GM23338 (cell line): ENCODE measurements around the gene BMP8A. TPM values are rescaled to one million over a fixed set of nuclear protein-coding genes. Genes with fewer than 3 reads are reported as not detected.

Source experiments
- ATAC-seq: fragments of 200-7000 bp; cut with Tn5 transposase; 3 replicates; pipeline ENCODE4 v1.9.1; 2020
- DNase-seq: peaks from one replicate; pipeline ENCODE4 v3.0.0-alpha.2; 2015; ENCODE audit warnings: low spot score
- H2AFZ ChIP-seq: fragments of 200-600 bp; sonication (generic); 2 replicates; pipeline ENCODE4 v1.8.0; 2016; ENCODE audit warnings: antibody characterized with exemption, mild to moderate bottlenecking, moderate library complexity
- H3F3A ChIP-seq: fragments of 200-600 bp; sonication (generic); replicated peaks from 2 replicates; pipeline ENCODE4 v1.8.0; 2017; ENCODE audit warnings: antibody characterized with exemption, mixed run types, low read depth
- H3K27ac ChIP-seq: fragments of 200-600 bp; sonication (generic); 2 replicates; pipeline ENCODE4 v1.6.1; 2016; ENCODE audit warnings: low read depth
- H3K27me3 ChIP-seq: fragments of 200-600 bp; sonication (generic); 2 replicates; pipeline ENCODE4 v1.8.0; 2016; ENCODE audit warnings: mild to moderate bottlenecking, mixed run types, moderate library complexity; ENCODE audit not compliant: insufficient read depth
- H3K36me3 ChIP-seq: fragments of 200-600 bp; sonication (generic); 2 replicates; pipeline ENCODE4 v1.8.0; 2016; ENCODE audit warnings: mild to moderate bottlenecking; ENCODE audit not compliant: insufficient read depth
- H3K4me1 ChIP-seq: fragments of 200-600 bp; sonication (generic); 2 replicates; pipeline ENCODE4 v1.8.0; 2016; ENCODE audit warnings: mild to moderate bottlenecking, moderate library complexity; ENCODE audit not compliant: insufficient read depth
- H3K4me2 ChIP-seq: fragments of 200-600 bp; sonication (generic); 2 replicates; pipeline ENCODE4 v1.7.1; 2017; ENCODE audit warnings: mixed run types
- H3K4me3 ChIP-seq: fragments of 200-600 bp; sonication (generic); 2 replicates; pipeline ENCODE4 v1.6.1; 2016; ENCODE audit warnings: mixed run types
- H3K79me2 ChIP-seq: fragments of 200-600 bp; sonication (generic); replicated peaks from 2 replicates; pipeline ENCODE4 v1.8.0; 2017; ENCODE audit warnings: mild to moderate bottlenecking; ENCODE audit not compliant: insufficient read depth
- H3K9me2 ChIP-seq: fragments of 200-600 bp; sonication (generic); 2 replicates; pipeline ENCODE4 v1.8.0; 2017; ENCODE audit not compliant: insufficient read depth
- H4K20me1 ChIP-seq: fragments of 200-600 bp; sonication (generic); replicated peaks from 2 replicates; pipeline ENCODE4 v1.8.0; 2017; ENCODE audit warnings: mild to moderate bottlenecking; ENCODE audit not compliant: insufficient read depth
- H3K27ac Mint-ChIP-seq: 2 replicates; pipeline ENCODE4 v1.8.0; 2020; ENCODE audit warnings: inconsistent platforms, mild to moderate bottlenecking, moderate library complexity, mixed read lengths
- H3K27me3 Mint-ChIP-seq: 3 replicates; pipeline ENCODE4 v1.8.0; 2022; ENCODE audit warnings: low read depth, mild to moderate bottlenecking, moderate library complexity, mixed read lengths, inconsistent platforms; ENCODE audit not compliant: insufficient read depth, poor library complexity
- H3K36me3 Mint-ChIP-seq: 3 replicates; pipeline ENCODE4 v1.8.0; 2021; ENCODE audit warnings: low read depth, mild to moderate bottlenecking, inconsistent platforms, moderate library complexity, mixed read lengths
- H3K4me1 Mint-ChIP-seq: 3 replicates; pipeline ENCODE4 v1.8.0; 2020; ENCODE audit warnings: mild to moderate bottlenecking, inconsistent platforms, mixed read lengths
- H3K4me3 Mint-ChIP-seq: 3 replicates; pipeline ENCODE4 v1.8.0; 2021; ENCODE audit warnings: moderate library complexity, mild to moderate bottlenecking, inconsistent platforms, mixed read lengths
- H3K9me3 Mint-ChIP-seq: 3 replicates; pipeline ENCODE4 v1.8.0; 2020; ENCODE audit warnings: moderate library complexity, mild to moderate bottlenecking, inconsistent platforms, mixed read lengths
- EZH2 ChIP-seq: fragments of 200-600 bp; sonication (generic); IDR thresholded peaks from one replicate; pipeline ENCODE4 v1.8.0; 2017; ENCODE audit warnings: antibody characterized with exemption, mild to moderate bottlenecking, low read depth; ENCODE audit not compliant: unreplicated experiment
- EZH2phosphoT487 ChIP-seq: fragments of 200-600 bp; sonication (generic); IDR thresholded peaks from one replicate; pipeline ENCODE4 v1.8.1; 2018; ENCODE audit warnings: antibody characterized with exemption; ENCODE audit not compliant: unreplicated experiment
- JUNB ChIP-seq: IDR thresholded peaks from one replicate; pipeline ENCODE4 v1.6.1; 2016; ENCODE audit warnings: antibody characterized with exemption; ENCODE audit not compliant: unreplicated experiment
- NANOG ChIP-seq: IDR thresholded peaks from 2 replicates; pipeline ENCODE4 v1.6.1; 2016; ENCODE audit warnings: antibody characterized with exemption, borderline replicate concordance
- POLR2AphosphoS5 ChIP-seq: IDR thresholded peaks from 2 replicates; pipeline ENCODE4 v1.6.1; 2016; ENCODE audit warnings: antibody characterized with exemption, low read depth
- STAT1 ChIP-seq: IDR thresholded peaks from one replicate; pipeline ENCODE4 v1.6.1; 2016; ENCODE audit warnings: antibody characterized with exemption; ENCODE audit not compliant: unreplicated experiment
- ZNF114 ChIP-seq: fragments of 250-450 bp; sonication (Bioruptor Pico); IDR thresholded peaks from 2 replicates; pipeline ENCODE4 v1.5.0; 2020; ENCODE audit warnings: mild to moderate bottlenecking, moderate library complexity
- polyA plus RNA-seq: library from polyadenylated mRNA; unstranded; fragments of >200 nt; fragmentation: Nextera tagmentation; extraction: Ambion mirVana; gene quantifications from 2 replicates; pipeline ENCODE4 v1.2.1, GENCODE V29; 2016
- total RNA-seq: library from RNA; depleted of rRNA; stranded (reverse); fragments of >200 nt; shearing (Covaris generic); gene quantifications from 2 replicates; pipeline ENCODE4 v1.2.3, GENCODE V29; 2014
- TF ChIP-seq, protein P1 (sequence below), 2 experiments: fragments of 200-600 bp in 1 of 2; sonication (generic) in 1 of 2; conservative IDR thresholded peaks; 2 replicates each; pipeline versions ENCODE4 v1.5.1 to v1.6.1; 2016 to 2017; ENCODE audit warnings: antibody characterized with exemption in 2 of 2, low read depth in 2 of 2, mild to moderate bottlenecking in 2 of 2, moderate library complexity in 1 of 2
- TF ChIP-seq, protein P2 (sequence below): IDR thresholded peaks from one replicate; pipeline ENCODE4 v1.6.1; 2018; ENCODE audit warnings: antibody characterized with exemption; ENCODE audit not compliant: unreplicated experiment
- TF ChIP-seq, protein P3 (sequence below): IDR thresholded peaks from 2 replicates; pipeline ENCODE4 v1.6.1; 2016; ENCODE audit warnings: antibody characterized with exemption

Gene BMP8A
- total and polyA plus RNA-seq, 2 experiments from 2014 or later: 0.34 to 0.63 TPM

DNA sequence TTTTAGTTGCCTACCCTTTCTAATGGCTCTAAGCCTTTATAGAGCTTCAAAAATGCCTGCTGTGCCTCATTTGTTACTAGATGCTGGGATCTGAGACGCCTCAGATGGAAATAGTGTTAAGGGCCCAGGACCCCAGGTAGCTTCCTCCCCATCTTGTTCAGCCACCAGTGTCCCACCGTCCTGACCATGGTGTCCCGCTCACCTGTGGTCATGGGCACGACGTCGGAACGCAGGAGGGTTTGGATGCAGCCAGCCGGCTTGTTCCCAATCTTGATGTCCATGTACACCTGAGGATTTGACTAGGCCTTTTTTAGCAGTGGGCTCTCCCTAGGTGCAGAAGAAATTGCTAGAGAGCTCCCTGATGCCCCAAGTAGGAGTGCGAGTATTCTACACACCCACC, 54.1 kb downstream of the BMP8A start (continued):
- TF ChIP-seq, protein P1, sequence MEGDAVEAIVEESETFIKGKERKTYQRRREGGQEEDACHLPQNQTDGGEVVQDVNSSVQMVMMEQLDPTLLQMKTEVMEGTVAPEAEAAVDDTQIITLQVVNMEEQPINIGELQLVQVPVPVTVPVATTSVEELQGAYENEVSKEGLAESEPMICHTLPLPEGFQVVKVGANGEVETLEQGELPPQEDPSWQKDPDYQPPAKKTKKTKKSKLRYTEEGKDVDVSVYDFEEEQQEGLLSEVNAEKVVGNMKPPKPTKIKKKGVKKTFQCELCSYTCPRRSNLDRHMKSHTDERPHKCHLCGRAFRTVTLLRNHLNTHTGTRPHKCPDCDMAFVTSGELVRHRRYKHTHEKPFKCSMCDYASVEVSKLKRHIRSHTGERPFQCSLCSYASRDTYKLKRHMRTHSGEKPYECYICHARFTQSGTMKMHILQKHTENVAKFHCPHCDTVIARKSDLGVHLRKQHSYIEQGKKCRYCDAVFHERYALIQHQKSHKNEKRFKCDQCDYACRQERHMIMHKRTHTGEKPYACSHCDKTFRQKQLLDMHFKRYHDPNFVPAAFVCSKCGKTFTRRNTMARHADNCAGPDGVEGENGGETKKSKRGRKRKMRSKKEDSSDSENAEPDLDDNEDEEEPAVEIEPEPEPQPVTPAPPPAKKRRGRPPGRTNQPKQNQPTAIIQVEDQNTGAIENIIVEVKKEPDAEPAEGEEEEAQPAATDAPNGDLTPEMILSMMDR (conservative IDR thresholded peaks at IDR 0.05; ENCODE audit: low read depth in 2 of 2): no peak
- no peak for TF ChIP-seq NANOG
- TF ChIP-seq POLR2AphosphoS5: no peak

DNA sequence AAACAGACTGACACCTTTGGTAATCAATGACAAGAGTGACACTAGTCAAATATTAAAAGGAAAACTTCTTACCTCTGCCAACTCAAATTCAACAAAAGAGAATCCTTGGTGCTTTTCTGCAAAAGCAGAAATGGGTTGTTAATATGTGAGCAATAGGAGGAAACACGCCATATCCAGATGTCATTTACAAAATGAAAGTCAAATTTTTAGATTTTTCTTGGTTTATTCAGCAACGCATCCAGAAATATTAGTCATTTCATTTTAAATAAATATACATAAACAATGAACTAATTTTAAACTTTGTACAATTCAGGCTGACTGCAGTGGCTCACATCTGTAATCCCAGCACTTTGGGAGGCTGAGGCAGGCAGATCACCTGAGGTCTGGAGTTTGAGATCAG, 62.8 kb downstream of the BMP8A start:
- Histone ChIP-seq H3F3A (peaks cover 5% of the 10 kb centered on the region; the same call in 1 of the 2 replicates), H3K27me3 (no peaks in the 10 kb centered on the region), H2AFZ (no peak overlapping the region), H3K4me1 (no peaks in the 10 kb centered on the region; the same call in 1 of the 2 replicates), H3K27ac (no peak overlapping the region), H3K79me2 (0 out of 2 replicates have a peak, but pooled peaks cover 8% of the 10 kb centered on the region), H3K4me2 (no peak overlapping the region), H3K36me3 (no peaks in the 10 kb centered on the region), H3K9me2 (no peaks in the 10 kb centered on the region), H3K4me3 (no peak overlapping the region), H4K20me1 (no peaks in the 10 kb centered on the region)
- Mint-ChIP-seq H3K4me3 (no peak overlapping the region), H3K27me3 (peaks cover 3% of the 10 kb centered on the region), H3K4me1 (no peaks in the 10 kb centered on the region), H3K36me3 (peaks cover 18% of the 10 kb centered on the region), H3K27ac (no peak overlapping the region), H3K9me3 (no peaks in the 10 kb centered on the region)
- DNase-seq (no peak), ATAC-seq (no peak)
- TF ChIP-seq, protein P2, sequence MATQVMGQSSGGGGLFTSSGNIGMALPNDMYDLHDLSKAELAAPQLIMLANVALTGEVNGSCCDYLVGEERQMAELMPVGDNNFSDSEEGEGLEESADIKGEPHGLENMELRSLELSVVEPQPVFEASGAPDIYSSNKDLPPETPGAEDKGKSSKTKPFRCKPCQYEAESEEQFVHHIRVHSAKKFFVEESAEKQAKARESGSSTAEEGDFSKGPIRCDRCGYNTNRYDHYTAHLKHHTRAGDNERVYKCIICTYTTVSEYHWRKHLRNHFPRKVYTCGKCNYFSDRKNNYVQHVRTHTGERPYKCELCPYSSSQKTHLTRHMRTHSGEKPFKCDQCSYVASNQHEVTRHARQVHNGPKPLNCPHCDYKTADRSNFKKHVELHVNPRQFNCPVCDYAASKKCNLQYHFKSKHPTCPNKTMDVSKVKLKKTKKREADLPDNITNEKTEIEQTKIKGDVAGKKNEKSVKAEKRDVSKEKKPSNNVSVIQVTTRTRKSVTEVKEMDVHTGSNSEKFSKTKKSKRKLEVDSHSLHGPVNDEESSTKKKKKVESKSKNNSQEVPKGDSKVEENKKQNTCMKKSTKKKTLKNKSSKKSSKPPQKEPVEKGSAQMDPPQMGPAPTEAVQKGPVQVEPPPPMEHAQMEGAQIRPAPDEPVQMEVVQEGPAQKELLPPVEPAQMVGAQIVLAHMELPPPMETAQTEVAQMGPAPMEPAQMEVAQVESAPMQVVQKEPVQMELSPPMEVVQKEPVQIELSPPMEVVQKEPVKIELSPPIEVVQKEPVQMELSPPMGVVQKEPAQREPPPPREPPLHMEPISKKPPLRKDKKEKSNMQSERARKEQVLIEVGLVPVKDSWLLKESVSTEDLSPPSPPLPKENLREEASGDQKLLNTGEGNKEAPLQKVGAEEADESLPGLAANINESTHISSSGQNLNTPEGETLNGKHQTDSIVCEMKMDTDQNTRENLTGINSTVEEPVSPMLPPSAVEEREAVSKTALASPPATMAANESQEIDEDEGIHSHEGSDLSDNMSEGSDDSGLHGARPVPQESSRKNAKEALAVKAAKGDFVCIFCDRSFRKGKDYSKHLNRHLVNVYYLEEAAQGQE: no peak
- TF ChIP-seq JUNB (no peak), EZH2 (no peak), NANOG (no peak), EZH2phosphoT487 (no peak), POLR2AphosphoS5 (no peak), STAT1 (no peak), ZNF114 (no peak)
- TF ChIP-seq, protein P3, sequence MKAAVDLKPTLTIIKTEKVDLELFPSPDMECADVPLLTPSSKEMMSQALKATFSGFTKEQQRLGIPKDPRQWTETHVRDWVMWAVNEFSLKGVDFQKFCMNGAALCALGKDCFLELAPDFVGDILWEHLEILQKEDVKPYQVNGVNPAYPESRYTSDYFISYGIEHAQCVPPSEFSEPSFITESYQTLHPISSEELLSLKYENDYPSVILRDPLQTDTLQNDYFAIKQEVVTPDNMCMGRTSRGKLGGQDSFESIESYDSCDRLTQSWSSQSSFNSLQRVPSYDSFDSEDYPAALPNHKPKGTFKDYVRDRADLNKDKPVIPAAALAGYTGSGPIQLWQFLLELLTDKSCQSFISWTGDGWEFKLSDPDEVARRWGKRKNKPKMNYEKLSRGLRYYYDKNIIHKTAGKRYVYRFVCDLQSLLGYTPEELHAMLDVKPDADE: no peak
- TF ChIP-seq, protein P1 (conservative IDR thresholded peaks at IDR 0.05; ENCODE audit: low read depth in 2 of 2): no peak
